Myometrial cell (primary cell): Measurements from ENCODE around the gene ACSS1. TPM values are rescaled to one million over a fixed set of nuclear protein-coding genes. Genes with fewer than 3 reads are reported as not detected.

Experiments used
- total RNA-seq: library from RNA; depleted of rRNA; stranded (reverse); fragments of >200 nt; gene quantifications from 2 replicates; pipeline ENCODE4 v1.2.3, GENCODE V29; 2015

Gene ACSS1
- total RNA-seq, result 5.2 and 7.1 TPM in 2 replicates

DNA sequence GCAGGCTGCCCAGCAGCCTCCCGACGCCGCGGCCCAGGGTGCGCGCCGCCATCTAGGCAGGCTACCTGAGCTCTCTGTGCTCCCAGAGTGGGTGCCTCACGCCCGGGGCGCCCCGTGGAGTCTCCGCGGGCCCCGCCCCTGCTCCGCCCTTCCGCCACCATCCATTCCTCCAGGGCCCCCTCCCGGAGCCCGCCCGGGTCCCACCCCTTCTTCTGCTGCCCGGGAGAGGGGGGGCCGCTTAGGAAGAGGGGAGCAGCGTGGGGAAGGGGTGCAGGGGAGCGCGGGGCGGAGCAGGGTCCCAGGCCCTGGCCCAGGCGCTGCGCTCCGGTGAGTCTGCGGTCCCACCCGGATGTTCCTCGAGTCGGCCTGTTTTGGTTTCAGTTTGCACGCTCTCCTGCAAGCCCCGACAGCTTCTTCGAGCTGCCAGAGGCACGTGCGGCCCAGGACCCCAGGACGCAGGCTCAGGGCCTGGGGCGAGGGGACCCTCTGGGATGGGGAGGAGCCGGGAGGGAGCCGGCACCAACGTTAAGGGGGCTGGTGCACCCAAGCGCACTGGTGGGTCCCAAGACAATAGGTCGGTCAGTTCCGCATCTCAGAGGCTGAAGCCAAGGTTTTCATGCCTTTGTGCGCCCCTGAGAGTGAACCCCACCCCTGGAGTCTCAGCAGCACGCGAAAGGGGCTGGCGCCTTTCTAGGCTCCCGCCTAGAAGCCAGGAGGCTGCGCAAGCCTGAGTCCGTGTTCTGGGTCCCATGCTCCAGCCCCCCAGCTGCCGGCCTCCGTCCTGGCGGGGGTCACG is at the start of gene ACSS1:
Gene ACSS1, minus strand, starts transcription at position 89 of the 796 bp plus-strand sequence. Its CDS starts 37 bp downstream, at position 52.

DNA sequence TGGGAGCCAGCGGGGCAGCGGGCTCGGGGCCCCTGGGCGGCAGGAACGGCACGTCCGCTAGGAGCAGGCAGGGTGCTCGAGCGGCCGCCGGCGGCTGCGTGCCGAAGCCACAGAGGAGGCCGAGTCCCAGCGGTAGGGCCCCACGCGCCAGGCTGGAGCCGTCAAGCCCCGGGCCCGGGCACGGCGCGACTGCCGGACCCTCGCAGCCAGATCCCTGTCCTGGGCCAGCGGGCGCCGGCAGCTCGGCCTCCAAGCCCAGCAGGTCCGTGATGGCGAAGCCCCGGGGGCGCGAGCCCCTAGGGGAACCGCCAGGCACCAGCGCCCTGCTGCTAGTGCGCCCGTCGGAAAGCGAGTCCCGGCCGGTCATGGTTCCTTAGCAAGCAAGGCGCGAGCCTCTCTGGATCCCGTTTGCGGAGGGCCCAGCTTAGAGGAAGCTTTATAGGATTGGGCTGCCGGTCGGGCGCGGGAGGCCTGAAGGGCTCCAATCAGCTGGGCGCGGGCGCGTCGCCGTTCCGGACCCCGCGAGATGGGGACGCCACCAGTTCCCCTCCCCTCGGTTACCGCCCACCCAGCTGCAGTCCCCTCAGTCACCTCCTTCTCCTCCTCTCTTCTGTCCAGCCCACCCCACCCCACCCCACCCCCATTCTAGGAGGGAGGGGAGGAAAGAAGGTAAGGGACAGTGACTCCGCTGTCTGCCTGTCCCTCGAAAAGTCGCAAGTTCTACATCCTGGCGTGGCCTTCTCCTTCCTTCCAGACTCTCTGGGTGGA is 24.0 kb upstream of the ACSS1 start, which contains the start of gene VSX1:
Gene VSX1, minus strand, starts transcription at position 412 of the 768 bp plus-strand sequence. Its CDS starts 45 bp downstream, at position 367.

GRCh38 chr20:24992487-24993205 is 65.3 kb downstream of the ACSS1 start, which contains the start of gene APMAP:
APMAP (minus strand) TSS chr20:24992751; CDS start chr20:24992688, 63 bp downstream.

Other genes with a start within 250 kb of the ACSS1 start
- gene CST7, start 108.9 kb downstream of the ACSS1 start, total RNA-seq, result not detected in 2 replicates
- 156 and 159 TPM in 2 replicates for gene APMAP, start 65.4 kb downstream of the ACSS1 start, total RNA-seq
- not detected in 2 replicates for gene VSX1, start 24.0 kb upstream of the ACSS1 start, total RNA-seq
- 87.4 and 110 TPM in 2 replicates for gene ENTPD6, start 137.6 kb upstream of the ACSS1 start, total RNA-seq
- 240 and 241 TPM in 2 replicates for gene PYGB, start 189.9 kb upstream of the ACSS1 start, total RNA-seq